WERI-Rb-1 (cell line): ENCODE results near the gene HSPB2.
A peak's percentile ranks its signal among the peaks of the same experiment; 100 is the strongest.
"Not testable (repeated sequence)": the region's sequence is repeated elsewhere in the genome, so short reads cannot be mapped to it uniquely, and the experiment has no call there.

Source experiments
- DNase-seq: peaks from one replicate; pipeline ENCODE4 v3.0.0-alpha.2; 2020
- H3K27ac ChIP-seq: fragments of 250-450 bp; sonication (Bioruptor Pico); 2 replicates; pipeline ENCODE4 v1.5.1; 2020; ENCODE audit warnings: mild to moderate bottlenecking, moderate library complexity
- H3K27me3 ChIP-seq: fragments of 250-450 bp; sonication (Bioruptor Pico); 2 replicates; pipeline ENCODE4 v1.5.1; 2021; ENCODE audit warnings: mild to moderate bottlenecking, low read depth, moderate library complexity; ENCODE audit not compliant: insufficient read depth, severe bottlenecking
- H3K36me3 ChIP-seq: fragments of 250-450 bp; sonication (Bioruptor Pico); 2 replicates; pipeline ENCODE4 v1.5.1; 2020; ENCODE audit warnings: mild to moderate bottlenecking, moderate library complexity
- H3K4me3 ChIP-seq: 2 replicates; pipeline ENCODE4 v1.5.1; 2011; ENCODE audit warnings: low read depth, mild to moderate bottlenecking, control low read depth, low read length
- H3K9me3 ChIP-seq: fragments of 250-450 bp; sonication (Bioruptor Pico); 2 replicates; pipeline ENCODE4 v1.5.1; 2021; ENCODE audit warnings: mild to moderate bottlenecking, moderate library complexity; ENCODE audit not compliant: severe bottlenecking
- CTCF ChIP-seq: IDR thresholded peaks from 2 replicates; pipeline ENCODE4 v1.5.1; 2011; ENCODE audit warnings: low read depth, mild to moderate bottlenecking, control low read depth, inconsistent platforms, low read length

Gene HSPB2

GRCh38 chr11:111878385-111878848 lies 34.1 kb upstream of the HSPB2 start:
- H3K36me3 ChIP-seq: no peaks in the 10 kb centered on the region
- no peaks in the 10 kb centered on the region for H3K27me3 ChIP-seq
- no peaks in the 10 kb centered on the region for H3K9me3 ChIP-seq
- peak overlapping the region; percentile 92 for H3K4me3 ChIP-seq
- peak overlapping the region; percentile 98 for H3K27ac ChIP-seq
- DNase-seq: no peak
- no peak for TF ChIP-seq CTCF

DNA sequence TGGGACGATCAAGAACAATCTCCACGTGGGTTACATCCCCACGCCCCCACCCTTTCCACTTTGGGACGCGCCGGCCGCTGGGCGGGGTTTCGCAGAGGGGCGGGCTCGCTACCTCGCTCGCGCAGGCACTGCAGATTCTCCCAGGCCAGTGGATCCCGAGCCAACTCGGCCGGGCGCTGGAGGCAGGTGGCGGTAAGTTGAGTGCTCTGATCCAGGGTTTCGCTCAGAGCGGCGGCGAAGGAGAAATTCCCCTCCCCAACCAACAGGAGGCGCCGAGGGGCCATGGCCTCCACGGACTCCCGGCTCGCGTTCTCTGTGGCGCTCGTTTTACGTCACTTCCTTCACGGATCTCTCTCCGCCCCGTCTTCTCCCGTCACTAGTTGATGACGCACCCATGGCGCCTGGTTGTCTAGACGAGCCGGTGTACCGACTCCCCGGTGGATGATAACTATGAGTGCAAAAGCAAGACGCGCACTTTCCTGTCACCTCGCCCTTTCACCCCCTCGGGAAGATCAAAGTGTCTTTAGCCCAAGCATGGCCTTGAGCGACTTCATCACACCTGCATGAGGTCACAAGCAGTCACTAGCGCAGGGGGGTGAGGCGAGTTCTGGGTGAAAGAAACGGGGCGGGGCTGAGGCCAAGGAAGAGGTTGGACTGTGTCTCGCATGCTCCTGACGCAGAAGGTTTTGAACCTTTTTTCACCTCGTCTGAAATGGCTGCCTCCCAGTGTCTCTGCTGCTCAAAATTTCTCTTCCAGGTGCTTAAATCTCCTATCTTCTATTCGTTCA lies 33.5 kb upstream of the HSPB2 start, which contains the start of the genes CFAP68 and FDXACB1:
CFAP68 (plus strand) TSS at position 693 of the 788 bp plus-strand sequence; CDS start at position 713, 20 bp downstream.
FDXACB1 (minus strand) TSS at position 317 of the 788 bp plus-strand sequence; CDS start at position 284, 33 bp downstream.
- H3K4me3 ChIP-seq: peak within 1 kb of the TSS; percentile 92
- H3K9me3 ChIP-seq: no peaks in the 10 kb centered on the region
- peak; percentile 98 for DNase-seq
- H3K27me3 ChIP-seq: no peaks in the 10 kb centered on the region
- peak within 1 kb of the TSS; percentile 98 for H3K27ac ChIP-seq
- peak; percentile 94 for TF ChIP-seq CTCF
- no peaks in the 10 kb centered on the region for H3K36me3 ChIP-seq

DNA sequence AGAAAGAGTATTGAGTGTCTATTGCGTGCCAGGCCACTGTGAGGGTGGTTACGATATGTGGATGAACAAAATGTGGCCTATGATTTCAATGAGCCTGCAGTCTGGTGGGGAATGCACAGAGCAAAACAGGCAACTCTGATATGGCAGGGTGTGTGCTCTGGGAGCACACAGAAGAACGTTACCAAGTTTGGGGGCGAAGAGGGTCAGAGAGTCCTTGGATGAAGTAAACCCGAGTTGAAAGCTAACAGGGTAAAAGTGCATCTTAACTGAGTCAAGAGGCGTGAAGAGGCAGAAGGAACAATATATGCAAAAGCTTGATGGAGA lies 32.9 kb upstream of the HSPB2 start:
- DNase-seq: no peak
- H3K27me3 ChIP-seq: no peaks in the 10 kb centered on the region
- H3K36me3 ChIP-seq: no peaks in the 10 kb centered on the region
- TF ChIP-seq CTCF: no peak
- H3K9me3 ChIP-seq: no peaks in the 10 kb centered on the region
- H3K27ac ChIP-seq: peak overlapping the region; percentile 98
- peak overlapping the region; percentile 92 for H3K4me3 ChIP-seq

DNA sequence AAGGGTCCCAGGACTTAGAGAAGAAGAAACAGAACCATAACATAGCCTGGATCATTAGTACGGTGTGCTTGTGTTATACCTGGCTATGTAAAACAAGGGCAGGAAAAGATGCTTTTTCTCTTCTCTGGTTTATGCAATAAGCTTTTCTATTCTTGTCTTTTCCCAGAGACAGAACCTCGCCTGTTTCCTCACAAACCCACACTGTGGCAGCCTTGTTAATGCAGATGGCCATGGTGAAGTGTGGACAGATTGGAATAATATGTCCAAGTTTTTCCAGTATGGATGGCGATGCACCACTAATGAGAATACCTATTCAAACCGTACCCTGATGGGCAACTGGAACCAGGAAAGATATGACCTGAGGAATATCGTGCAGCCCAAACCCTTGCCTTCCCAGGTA lies 30.3 kb upstream of the HSPB2 start:
- Histone ChIP-seq H3K36me3 (no peaks in the 10 kb centered on the region), H3K27me3 (no peaks in the 10 kb centered on the region), H3K4me3 (no peak overlapping the region), H3K9me3 (no peaks in the 10 kb centered on the region), H3K27ac (no peak overlapping the region)
- no peak for TF ChIP-seq CTCF
- DNase-seq: no peak

DNA sequence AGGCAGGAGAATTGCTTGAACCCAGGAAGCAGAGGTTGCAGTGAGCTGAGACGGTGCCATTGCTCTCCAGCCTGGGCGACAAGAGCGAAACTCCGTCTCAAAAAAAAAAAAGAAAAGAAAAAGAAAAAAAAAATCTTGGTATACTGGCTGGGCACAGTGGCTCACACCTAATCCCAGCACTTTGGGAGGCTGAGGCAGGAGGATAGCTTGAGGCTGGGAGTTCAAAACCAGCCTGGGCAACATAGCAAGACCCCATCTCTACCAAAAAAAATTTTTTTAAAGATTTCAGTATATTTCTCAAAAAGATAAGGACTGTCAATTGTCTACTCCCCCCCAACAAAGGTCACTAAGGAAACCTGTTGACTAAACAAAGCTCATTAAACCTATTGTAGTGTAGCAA lies 27.5 kb upstream of the HSPB2 start:
- DNase-seq, H3K4me3 ChIP-seq: not testable (repeated sequence)

DNA sequence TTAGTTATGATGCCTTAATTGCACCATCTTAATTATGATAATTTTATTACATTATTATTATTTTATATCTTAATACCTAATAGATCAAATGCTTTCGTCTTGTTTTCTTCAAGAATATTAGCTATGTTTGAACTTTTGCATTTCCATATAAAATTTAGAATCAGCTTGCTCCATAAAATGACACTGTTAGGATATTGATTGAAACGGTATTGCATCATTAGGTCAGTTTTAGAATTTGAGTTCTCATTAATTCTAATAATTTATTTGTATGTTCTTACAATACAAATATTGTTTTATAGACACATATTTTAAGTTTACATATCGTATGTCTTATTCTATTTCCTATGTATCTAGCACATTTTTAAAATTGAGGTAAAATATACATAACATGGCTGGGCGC lies 26.5 kb upstream of the HSPB2 start:
- Histone ChIP-seq H3K27me3 (no peaks in the 10 kb centered on the region), H3K27ac (no peak overlapping the region), H3K4me3 (no peak overlapping the region), H3K9me3 (no peaks in the 10 kb centered on the region), H3K36me3 (no peaks in the 10 kb centered on the region)
- TF ChIP-seq CTCF: no peak
- no peak for DNase-seq

More for the DNA sequence above, 27.5 kb upstream of the HSPB2 start:
- not testable (repeated sequence) for H3K9me3 ChIP-seq, H3K27ac ChIP-seq, H3K36me3 ChIP-seq, H3K27me3 ChIP-seq
